Measurements from ENCODE around the gene STRIP2.

DNA sequence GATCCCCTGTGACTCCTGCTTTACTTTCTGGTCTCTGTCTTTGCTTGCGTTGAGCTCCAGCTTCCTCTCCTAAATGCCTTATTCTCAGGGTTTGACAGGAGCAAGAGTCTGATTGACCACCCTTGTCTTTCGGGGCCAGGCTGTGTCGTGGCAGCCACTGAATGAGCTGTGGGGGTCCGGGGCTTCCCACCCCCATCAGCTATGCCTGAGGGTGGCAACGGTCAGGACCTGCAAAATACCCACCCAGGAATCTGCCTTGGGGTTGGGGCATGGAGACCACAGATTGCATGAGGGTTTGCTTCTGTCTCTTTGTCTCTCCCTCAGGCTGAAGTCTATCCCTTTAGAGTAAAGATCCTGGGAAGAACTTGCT, 88.7 kb downstream of the STRIP2 start:
- TF ChIP-seq ZNF292 (CRISPR knock-in tag; IDR thresholded peaks at IDR 0.05; ENCODE audit: borderline replicate concordance, low read depth) = no peak
- no peak for TF ChIP-seq NRL (CRISPR knock-in tag; IDR thresholded peaks at IDR 0.05; ENCODE audit: borderline replicate concordance)
- TF ChIP-seq ZNF382 (CRISPR knock-in tag; IDR thresholded peaks at IDR 0.05; ENCODE audit: borderline replicate concordance) = no peak
- TF ChIP-seq, protein P1, sequence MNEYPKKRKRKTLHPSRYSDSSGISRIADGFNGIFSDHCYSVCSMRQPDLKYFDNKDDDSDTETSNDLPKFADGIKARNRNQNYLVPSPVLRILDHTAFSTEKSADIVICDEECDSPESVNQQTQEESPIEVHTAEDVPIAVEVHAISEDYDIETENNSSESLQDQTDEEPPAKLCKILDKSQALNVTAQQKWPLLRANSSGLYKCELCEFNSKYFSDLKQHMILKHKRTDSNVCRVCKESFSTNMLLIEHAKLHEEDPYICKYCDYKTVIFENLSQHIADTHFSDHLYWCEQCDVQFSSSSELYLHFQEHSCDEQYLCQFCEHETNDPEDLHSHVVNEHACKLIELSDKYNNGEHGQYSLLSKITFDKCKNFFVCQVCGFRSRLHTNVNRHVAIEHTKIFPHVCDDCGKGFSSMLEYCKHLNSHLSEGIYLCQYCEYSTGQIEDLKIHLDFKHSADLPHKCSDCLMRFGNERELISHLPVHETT (CRISPR knock-in tag; conservative IDR thresholded peaks at IDR 0.05) = no peak
- TF ChIP-seq, protein P2, sequence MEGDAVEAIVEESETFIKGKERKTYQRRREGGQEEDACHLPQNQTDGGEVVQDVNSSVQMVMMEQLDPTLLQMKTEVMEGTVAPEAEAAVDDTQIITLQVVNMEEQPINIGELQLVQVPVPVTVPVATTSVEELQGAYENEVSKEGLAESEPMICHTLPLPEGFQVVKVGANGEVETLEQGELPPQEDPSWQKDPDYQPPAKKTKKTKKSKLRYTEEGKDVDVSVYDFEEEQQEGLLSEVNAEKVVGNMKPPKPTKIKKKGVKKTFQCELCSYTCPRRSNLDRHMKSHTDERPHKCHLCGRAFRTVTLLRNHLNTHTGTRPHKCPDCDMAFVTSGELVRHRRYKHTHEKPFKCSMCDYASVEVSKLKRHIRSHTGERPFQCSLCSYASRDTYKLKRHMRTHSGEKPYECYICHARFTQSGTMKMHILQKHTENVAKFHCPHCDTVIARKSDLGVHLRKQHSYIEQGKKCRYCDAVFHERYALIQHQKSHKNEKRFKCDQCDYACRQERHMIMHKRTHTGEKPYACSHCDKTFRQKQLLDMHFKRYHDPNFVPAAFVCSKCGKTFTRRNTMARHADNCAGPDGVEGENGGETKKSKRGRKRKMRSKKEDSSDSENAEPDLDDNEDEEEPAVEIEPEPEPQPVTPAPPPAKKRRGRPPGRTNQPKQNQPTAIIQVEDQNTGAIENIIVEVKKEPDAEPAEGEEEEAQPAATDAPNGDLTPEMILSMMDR (CRISPR knock-in tag; IDR thresholded peaks at IDR 0.05) = no peak
- TF ChIP-seq, protein P3, sequence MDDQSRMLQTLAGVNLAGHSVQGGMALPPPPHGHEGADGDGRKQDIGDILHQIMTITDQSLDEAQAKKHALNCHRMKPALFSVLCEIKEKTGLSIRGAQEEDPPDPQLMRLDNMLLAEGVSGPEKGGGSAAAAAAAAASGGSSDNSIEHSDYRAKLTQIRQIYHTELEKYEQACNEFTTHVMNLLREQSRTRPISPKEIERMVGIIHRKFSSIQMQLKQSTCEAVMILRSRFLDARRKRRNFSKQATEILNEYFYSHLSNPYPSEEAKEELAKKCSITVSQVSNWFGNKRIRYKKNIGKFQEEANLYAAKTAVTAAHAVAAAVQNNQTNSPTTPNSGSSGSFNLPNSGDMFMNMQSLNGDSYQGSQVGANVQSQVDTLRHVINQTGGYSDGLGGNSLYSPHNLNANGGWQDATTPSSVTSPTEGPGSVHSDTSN (CRISPR knock-in tag; IDR thresholded peaks at IDR 0.05; ENCODE audit: borderline replicate concordance) = no peak
- no peak for TF ChIP-seq ZBTB1 (CRISPR knock-in tag; IDR thresholded peaks at IDR 0.05; ENCODE audit: borderline replicate concordance)
- TF ChIP-seq, protein P4, sequence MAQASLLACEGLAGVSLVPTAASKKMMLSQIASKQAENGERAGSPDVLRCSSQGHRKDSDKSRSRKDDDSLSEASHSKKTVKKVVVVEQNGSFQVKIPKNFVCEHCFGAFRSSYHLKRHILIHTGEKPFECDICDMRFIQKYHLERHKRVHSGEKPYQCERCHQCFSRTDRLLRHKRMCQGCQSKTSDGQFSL (CRISPR knock-in tag; IDR thresholded peaks at IDR 0.05) = no peak
- no peak for TF ChIP-seq ZNF556 (CRISPR knock-in tag; IDR thresholded peaks at IDR 0.05; ENCODE audit: borderline replicate concordance)
- no peak for TF ChIP-seq JUNB (CRISPR knock-in tag; IDR thresholded peaks at IDR 0.05; ENCODE audit: borderline replicate concordance)
